Progenitor cell of endocrine pancreas (in vitro differentiated cells): Measurements from ENCODE around the gene KIAA0753. TPM values are rescaled to one million over a fixed set of nuclear protein-coding genes. Genes with fewer than 3 reads are reported as not detected.

Experiments used
- DNase-seq: peaks from one replicate; pipeline ENCODE4 v3.0.0; 2021; ENCODE audit warnings: low spot score; ENCODE audit not compliant: unreplicated experiment
- H3K27ac Mint-ChIP-seq: 2 replicates; pipeline ENCODE4 v1.8.0; 2021; ENCODE audit warnings: mild to moderate bottlenecking, moderate library complexity, mixed read lengths
- H3K27me3 Mint-ChIP-seq: 2 replicates; pipeline ENCODE4 v1.8.0; 2021; ENCODE audit warnings: mixed read lengths
- H3K36me3 Mint-ChIP-seq: 2 replicates; pipeline ENCODE4 v1.8.0; 2022; ENCODE audit warnings: mixed read lengths; ENCODE audit not compliant: insufficient read depth
- H3K4me1 Mint-ChIP-seq: 2 replicates; pipeline ENCODE4 v1.8.0; 2021; ENCODE audit warnings: low read depth, mixed read lengths
- H3K4me3 Mint-ChIP-seq: 2 replicates; pipeline ENCODE4 v1.8.0; 2021; ENCODE audit warnings: low read depth, mild to moderate bottlenecking, moderate library complexity, mixed read lengths
- H3K9me3 Mint-ChIP-seq: 2 replicates; pipeline ENCODE4 v1.8.0; 2021; ENCODE audit warnings: low read depth, mixed read lengths
- CTCF ChIP-seq: fragments of 200-600 bp; sonication (generic); IDR thresholded peaks from one replicate; pipeline ENCODE4 v1.5.0; 2021; ENCODE audit warnings: antibody characterized with exemption, mild to moderate bottlenecking; ENCODE audit not compliant: unreplicated experiment
- total RNA-seq: library from RNA; stranded (reverse); gene quantifications from 2 replicates; pipeline ENCODE4 v1.2.1, GENCODE V29; 2021

KIAA0753 gene
- total RNA-seq, 1 donor from 2014 or later = 55.9 TPM

- no peak overlapping the region for H3K4me3 Mint-ChIP-seq
- H3K4me1 Mint-ChIP-seq = peaks cover 4% of the 10 kb centered on the region
- peaks cover 43% of the 10 kb centered on the region for H3K27me3 Mint-ChIP-seq
- no peaks in the 10 kb centered on the region for H3K9me3 Mint-ChIP-seq
- no peak for DNase-seq
- no peak for TF ChIP-seq CTCF
- H3K27ac Mint-ChIP-seq = no peak overlapping the region
- H3K36me3 Mint-ChIP-seq = no peaks in the 10 kb centered on the region
Measured at GRCh38 chr17:6683730-6684459, 43.4 kb upstream of the KIAA0753 start.

- peaks cover 4% of the 10 kb centered on the region for H3K4me1 Mint-ChIP-seq
- peaks cover 49% of the 10 kb centered on the region for H3K27me3 Mint-ChIP-seq
Measured at GRCh38 chr17:6683081-6683684, 42.7 kb upstream of the KIAA0753 start.

GRCh38 chr17:6682339-6682738 is 41.8 kb upstream of the KIAA0753 start:
- no peak for DNase-seq
- H3K36me3 Mint-ChIP-seq = no peaks in the 10 kb centered on the region
- H3K27ac Mint-ChIP-seq = no peak overlapping the region
- peaks cover 45% of the 10 kb centered on the region for H3K27me3 Mint-ChIP-seq
- TF ChIP-seq CTCF = no peak
- peaks cover 4% of the 10 kb centered on the region for H3K4me1 Mint-ChIP-seq
- no peaks in the 10 kb centered on the region for H3K9me3 Mint-ChIP-seq
- H3K4me3 Mint-ChIP-seq = no peak overlapping the region

More at GRCh38 chr17:6683081-6683684, 42.7 kb upstream of the KIAA0753 start:
- Mint-ChIP-seq H3K9me3 (no peaks in the 10 kb centered on the region), H3K27ac (no peak overlapping the region), H3K36me3 (no peaks in the 10 kb centered on the region), H3K4me3 (no peak overlapping the region)
- no peak for TF ChIP-seq CTCF
- no peak for DNase-seq

GRCh38 chr17:6681671-6682070 is 41.2 kb upstream of the KIAA0753 start:
- H3K9me3 Mint-ChIP-seq = no peaks in the 10 kb centered on the region
- H3K4me1 Mint-ChIP-seq = peaks cover 7% of the 10 kb centered on the region
- DNase-seq = no peak
- H3K4me3 Mint-ChIP-seq = no peak overlapping the region
- no peak overlapping the region for H3K27ac Mint-ChIP-seq
- TF ChIP-seq CTCF = no peak
- no peaks in the 10 kb centered on the region for H3K36me3 Mint-ChIP-seq
- H3K27me3 Mint-ChIP-seq = peaks cover 38% of the 10 kb centered on the region

- no peaks in the 10 kb centered on the region for H3K36me3 Mint-ChIP-seq
- no peak overlapping the region for H3K27ac Mint-ChIP-seq
- no peak overlapping the region for H3K4me3 Mint-ChIP-seq
- peaks cover 37% of the 10 kb centered on the region for H3K27me3 Mint-ChIP-seq
- no peaks in the 10 kb centered on the region for H3K9me3 Mint-ChIP-seq
- H3K4me1 Mint-ChIP-seq = peaks cover 7% of the 10 kb centered on the region
- DNase-seq = no peak
- no peak for TF ChIP-seq CTCF
Measured at GRCh38 chr17:6681176-6681575, 40.7 kb upstream of the KIAA0753 start.
